H1 (cell line): ENCODE measurements around the gene FCMR. TPM values are rescaled to one million over a fixed set of nuclear protein-coding genes. Genes with fewer than 3 reads are reported as not detected.

Experiments
- CTCF ChIA-PET: fragments of 300-600 bp; sonication (Branson Sonifier 250); formaldehyde crosslinking; loops from one replicate; lab custom pipeline; 2021; ENCODE audit not compliant: partially characterized antibody; lab: Charles Lee
- POLR2A ChIA-PET: fragments of 300-600 bp; sonication (Branson Sonifier 250); formaldehyde crosslinking; loops from one replicate; lab custom pipeline; 2021; ENCODE audit warnings: inconsistent platforms; ENCODE audit not compliant: partially characterized antibody; lab: Charles Lee
- DNase-seq, 2 experiments: peaks; one replicate each; pipeline versions ENCODE4 v3.0.0 to v3.0.0-alpha.2; 2010 to 2022; ENCODE audit warnings: low spot score in 2 of 2, low read depth in 1 of 2, mixed read lengths in 1 of 2
- FAIRE-seq: peaks from 2 replicates; lab custom pipeline; 2011; peaks lifted over from hg19 to GRCh38; lab: Jason Lieb, UNC
- H2AFZ ChIP-seq: 2 replicates; pipeline ENCODE4 v1.8.1; 2012; ENCODE audit warnings: low read length, inconsistent platforms
- H2AK5ac ChIP-seq: 2 replicates; pipeline ENCODE4 v1.6.1; 2013; ENCODE audit warnings: low read depth, low read length
- H2BK120ac ChIP-seq: replicated peaks from 2 replicates; pipeline ENCODE3; 2013; ENCODE audit warnings: low read depth, low read length, inconsistent platforms
- H2BK12ac ChIP-seq: 2 replicates; pipeline ENCODE4 v1.6.1; 2013; ENCODE audit warnings: low read depth, low read length
- H2BK15ac ChIP-seq: 2 replicates; pipeline ENCODE4 v1.6.1; 2013; ENCODE audit warnings: low read length
- H2BK20ac ChIP-seq: 2 replicates; pipeline ENCODE4 v1.6.1; 2013; ENCODE audit warnings: low read length
- H2BK5ac ChIP-seq: 2 replicates; pipeline ENCODE4 v1.6.1; 2013; ENCODE audit warnings: low read depth, low read length
- H3K14ac ChIP-seq: 2 replicates; pipeline ENCODE4 v1.6.1; 2013; ENCODE audit warnings: inconsistent platforms; ENCODE audit not compliant: insufficient read length
- H3K18ac ChIP-seq: 2 replicates; pipeline ENCODE4 v1.6.1; 2013; ENCODE audit warnings: low read length; ENCODE audit errors: extremely low read depth
- H3K23ac ChIP-seq: 2 replicates; pipeline ENCODE4 v1.6.1; 2013; ENCODE audit warnings: inconsistent platforms; ENCODE audit not compliant: insufficient read length
- H3K23me2 ChIP-seq: 2 replicates; pipeline ENCODE4 v1.6.1; 2013; ENCODE audit warnings: low read depth, low read length
- H3K27ac ChIP-seq: 2 replicates; pipeline ENCODE4 v1.6.1; 2011; ENCODE audit warnings: low read depth, low read length, inconsistent platforms
- H3K27me3 ChIP-seq, 4 experiments: replicated peaks in 1 of 4; 1 replicate in 1 of 4; 2 replicates in 3 of 4; pipeline versions ENCODE4 v1.6.1 to v1.8.1; 2011 to 2013; ENCODE audit warnings: low read length in 3 of 4, mild to moderate bottlenecking in 3 of 4, inconsistent platforms in 2 of 4, mixed read lengths in 2 of 4, moderate library complexity in 1 of 4; ENCODE audit not compliant: control insufficient read depth in 3 of 4, insufficient read depth in 3 of 4; ENCODE audit errors: extremely low read depth in 1 of 4
- H3K36me3 ChIP-seq, 4 experiments: 2 replicates each; pipeline versions ENCODE4 v1.6.1 to v1.8.1; 2011 to 2013; ENCODE audit warnings: mild to moderate bottlenecking in 4 of 4, low read length in 3 of 4, moderate library complexity in 2 of 4, control low read depth in 1 of 4, inconsistent platforms in 1 of 4; ENCODE audit not compliant: insufficient read depth in 4 of 4, control insufficient read depth in 2 of 4
- H3K4ac ChIP-seq: replicated peaks from 2 replicates; pipeline ENCODE3; 2013; ENCODE audit warnings: low read length, low read depth, mixed read lengths, inconsistent platforms; ENCODE audit not compliant: insufficient read length
- H3K4me1 ChIP-seq, 4 experiments: replicated peaks in 1 of 4; 1 replicate in 1 of 4; 2 replicates in 3 of 4; pipeline versions ENCODE4 v1.6.1 to v1.8.1; 2011 to 2013; ENCODE audit warnings: low read length in 3 of 4, inconsistent platforms in 2 of 4, mixed read lengths in 1 of 4; ENCODE audit not compliant: insufficient read depth in 4 of 4, control insufficient read depth in 3 of 4
- H3K4me2 ChIP-seq, 2 experiments: 2 replicates each; pipeline versions ENCODE4 v1.6.1 to v1.8.1; 2011 to 2013; ENCODE audit warnings: low read depth in 2 of 2, low read length in 2 of 2, control low read depth in 1 of 2, inconsistent platforms in 1 of 2, mild to moderate bottlenecking in 1 of 2; ENCODE audit not compliant: insufficient read depth in 1 of 2
- H3K4me3 ChIP-seq, 4 experiments: fragments of 200-600, 300-600 bp in 1 of 4; sonication (generic), shearing (Covaris generic), sonication (Bioruptor Twin) in 1 of 4; 2 replicates each; pipeline versions ENCODE4 v1.5.1 to v1.8.1; 2011 to 2016; ENCODE audit warnings: low read length in 4 of 4, low read depth in 3 of 4, control low read depth in 2 of 4, inconsistent platforms in 2 of 4, mild to moderate bottlenecking in 2 of 4, mixed read lengths in 1 of 4, moderate library complexity in 1 of 4; ENCODE audit not compliant: insufficient read depth in 2 of 4; ENCODE audit errors: extremely low read depth in 1 of 4
- H3K56ac ChIP-seq: replicated peaks from 2 replicates; pipeline ENCODE3; 2013; ENCODE audit warnings: low read depth, mild to moderate bottlenecking, mixed read lengths, low read length, inconsistent platforms; ENCODE audit not compliant: insufficient read length
- H3K79me1 ChIP-seq: 2 replicates; pipeline ENCODE4 v1.6.1; 2013; ENCODE audit warnings: low read depth, low read length, control low read depth
- H3K79me2 ChIP-seq, 2 experiments: 2 replicates each; pipeline versions ENCODE4 v1.6.1 to v1.8.1; 2012 to 2013; ENCODE audit warnings: low read length in 2 of 2, mild to moderate bottlenecking in 2 of 2, inconsistent platforms in 1 of 2; ENCODE audit not compliant: insufficient read depth in 2 of 2, control insufficient read depth in 1 of 2
- H3K9ac ChIP-seq, 4 experiments: replicated peaks in 1 of 4; 1 replicate in 1 of 4; 2 replicates in 3 of 4; pipeline versions ENCODE4 v1.6.1 to v1.8.1; 2011 to 2013; ENCODE audit warnings: low read depth in 3 of 4, low read length in 3 of 4, control low read depth in 2 of 4, mild to moderate bottlenecking in 2 of 4, moderate library complexity in 2 of 4, inconsistent platforms in 1 of 4; ENCODE audit errors: extremely low read depth in 1 of 4
- H3K9me3 ChIP-seq, 2 experiments: 2 replicates each; pipeline versions ENCODE4 v1.6.1 to v1.8.1; 2012 to 2013; ENCODE audit warnings: mild to moderate bottlenecking in 2 of 2, moderate library complexity in 2 of 2, control low read depth in 1 of 2, inconsistent platforms in 1 of 2, low read depth in 1 of 2, low read length in 1 of 2, mixed read lengths in 1 of 2; ENCODE audit not compliant: insufficient read depth in 2 of 2
- H4K20me1 ChIP-seq, 2 experiments: replicated peaks in 1 of 2; 2 replicates each; pipeline versions ENCODE3 to v1.8.1; 2011 to 2013; ENCODE audit warnings: inconsistent platforms in 2 of 2, low read length in 2 of 2, mild to moderate bottlenecking in 1 of 2; ENCODE audit not compliant: insufficient read depth in 2 of 2, control insufficient read depth in 1 of 2
- H4K5ac ChIP-seq: 2 replicates; pipeline ENCODE4 v1.6.1; 2013; ENCODE audit warnings: low read length, low read depth, mixed read lengths, inconsistent platforms; ENCODE audit not compliant: insufficient read length
- H4K8ac ChIP-seq: 2 replicates; pipeline ENCODE4 v1.8.0; 2013; ENCODE audit warnings: mild to moderate bottlenecking, moderate library complexity, low read length, inconsistent platforms; ENCODE audit not compliant: insufficient read depth; ENCODE audit errors: extremely low read depth
- H4K91ac ChIP-seq: replicated peaks from 2 replicates; pipeline ENCODE3; 2013; ENCODE audit warnings: low read length, mixed read lengths, inconsistent platforms; ENCODE audit not compliant: insufficient read length
- ASH2L ChIP-seq: fragments of 200-600, 300-600 bp; sonication (generic); IDR thresholded peaks from one replicate; pipeline ENCODE4 v1.7.1; 2017; ENCODE audit warnings: low read length
- ATF2 ChIP-seq: IDR thresholded peaks from 2 replicates; pipeline ENCODE4 v1.6.1; 2012; ENCODE audit warnings: low read length, inconsistent platforms
- E2F6 ChIP-seq: IDR thresholded peaks from 2 replicates; pipeline ENCODE4 v1.6.1; 2012; ENCODE audit warnings: inconsistent platforms
- EZH2 ChIP-seq: fragments of 200-600 bp; sonication (generic); IDR thresholded peaks from 2 replicates; pipeline ENCODE4 v1.7.1; 2012; ENCODE audit warnings: low read depth, mild to moderate bottlenecking, moderate library complexity, low read length, inconsistent platforms; ENCODE audit not compliant: severe bottlenecking
- GTF2F1 ChIP-seq: IDR thresholded peaks from 2 replicates; pipeline ENCODE4 v1.6.1; 2012; ENCODE audit warnings: low read depth, low read length, improper control_type of control experiment, borderline replicate concordance
- KDM1A ChIP-seq: fragments of 200-600, 300-600 bp; sonication (generic); IDR thresholded peaks from 2 replicates; pipeline ENCODE4 v1.7.1; 2016; ENCODE audit warnings: mild to moderate bottlenecking, low read length, borderline replicate concordance
- NANOG ChIP-seq: IDR thresholded peaks from 2 replicates; pipeline ENCODE4 v1.6.1; 2011; ENCODE audit warnings: low read length, low read depth, mild to moderate bottlenecking, inconsistent platforms; ENCODE audit not compliant: insufficient read depth, poor library complexity, severe bottlenecking
- NRF1 ChIP-seq: IDR thresholded peaks from 2 replicates; pipeline ENCODE4 v1.6.1; 2011; ENCODE audit warnings: mild to moderate bottlenecking, low read depth, low read length, improper control_type of control experiment
- POLR2AphosphoS5 ChIP-seq: IDR thresholded peaks from 2 replicates; pipeline ENCODE4 v1.6.1; 2011; ENCODE audit warnings: low read depth, low read length
- WGBS, 2 experiments: shearing (Covaris generic) in 1 of 2; methylation state at CpG; one replicate each; pipeline versions ENCODE4 v1.1.6 to v1.1.7; 2013 to 2015; ENCODE audit warnings: low lambda C conversion rate in 2 of 2, mixed read lengths in 2 of 2, inconsistent platforms in 1 of 2, low coverage in 1 of 2, missing lambda C conversion rate in 1 of 2; ENCODE audit not compliant: insufficient replicate concordance in 2 of 2, insufficient coverage in 1 of 2, insufficient read length in 1 of 2; ENCODE audit errors: extremely low coverage in 1 of 2, missing lambda C conversion rate in 1 of 2; 5-methylcytosine and 5-hydroxymethylcytosine counted together
- polyA plus RNA-seq, 7 experiments: library from polyadenylated mRNA; depleted of rRNA in 3 of 7; stranded (reverse) in 5 of 7; unstranded in 2 of 7; fragments of >200 nt in 5 of 7; fragments of 200-250 nt in 2 of 7; gene quantifications; 1 replicate in 5 of 7; 2 replicates in 1 of 7; 4 replicates in 1 of 7; pipeline versions ENCODE4 v1.2.1 to v1.2.3, GENCODE V29; 2011 to 2013; ENCODE audit warnings: missing spikeins in 2 of 7, mixed read lengths in 2 of 7
- total RNA-seq: library from RNA; stranded (reverse); fragmentation: NEBNext Ultra II Directional; extraction: Animal tissue kit (Norgen Biotek cat#: 25700); gene quantifications from 2 replicates; pipeline ENCODE4 v1.2.1, GENCODE V29; 2021

FCMR gene
- total and polyA plus RNA-seq, 2 of the 8 experiments (the other 6 are each of a cell fraction or from before 2014, with no cell fraction given), result 0.53 TPM; not detected in 1

DNA sequence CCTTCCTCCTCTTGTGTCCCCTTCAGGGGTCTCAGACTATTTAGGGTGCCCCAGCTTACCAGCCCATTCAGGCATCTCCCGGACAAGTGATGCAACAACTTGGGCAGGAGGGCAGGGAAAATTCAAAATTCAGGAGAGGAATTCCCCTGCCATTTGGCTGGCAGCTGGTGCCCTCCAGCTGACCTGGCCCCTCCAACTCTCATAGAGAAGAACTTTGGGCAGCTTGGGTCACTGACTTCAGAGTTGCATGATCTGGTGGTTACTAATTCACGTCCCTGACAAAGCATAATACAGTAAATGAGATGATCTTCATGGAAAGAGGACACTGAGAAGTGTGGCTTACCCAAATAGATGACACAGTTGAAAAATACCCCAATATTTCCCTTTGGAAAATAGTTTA is 48.7 kb upstream of the FCMR start, which contains the start of gene FCAMR:
Gene FCAMR (minus strand): TSS at position 15 of the 400 bp plus-strand sequence. CDS start 335 bp downstream, outside the sequence.
- Histone ChIP-seq H3K79me1 (no peaks in the 10 kb centered on the region), H4K91ac (no peak within 1 kb of the TSS), H2AFZ (no peak within 1 kb of the TSS), H2BK12ac (no peak within 1 kb of the TSS), H3K23ac (no peak within 1 kb of the TSS), H4K5ac (no peak within 1 kb of the TSS), H3K4me2 (no peak within 1 kb of the TSS), H3K18ac (no peak within 1 kb of the TSS), H4K20me1 (no peaks in the 10 kb centered on the region), H3K79me2 (no peaks in the 10 kb centered on the region), H3K23me2 (no peaks in the 10 kb centered on the region), H3K4me1 (no peaks in the 10 kb centered on the region), H2AK5ac (no peak within 1 kb of the TSS), H3K36me3 (no peaks in the 10 kb centered on the region), H3K14ac (no peak within 1 kb of the TSS), H2BK120ac (no peak within 1 kb of the TSS), H3K9ac (no peak within 1 kb of the TSS), H3K9me3 (no peaks in the 10 kb centered on the region), H3K4ac (no peak within 1 kb of the TSS), H2BK20ac (no peak within 1 kb of the TSS), H2BK5ac (no peak within 1 kb of the TSS), H2BK15ac (no peak within 1 kb of the TSS), H4K8ac (no peak within 1 kb of the TSS), H3K27ac (no peak within 1 kb of the TSS), H3K4me3 (no peak within 1 kb of the TSS), H3K56ac (no peak within 1 kb of the TSS), H3K27me3 (no peaks in the 10 kb centered on the region)
- ChIA-PET POLR2A (no interaction called here), CTCF (interaction anchor here (0.7 to 6.3 kb wide), 11 partner anchors 9 to 246 kb away, joined by 3 to 81 read pairs (median 4); partner anchors contain the start of gene IL20)
- TF ChIP-seq E2F6, result no peak
- TF ChIP-seq NANOG, result no peak
- no peak for TF ChIP-seq EZH2
- TF ChIP-seq KDM1A, result no peak
- no peak for TF ChIP-seq ATF2
- TF ChIP-seq NRF1, result no peak
- TF ChIP-seq POLR2AphosphoS5, result no peak
- TF ChIP-seq ASH2L, result no peak
- no peak for TF ChIP-seq GTF2F1
- FAIRE-seq (no peak), DNase-seq (no peak)
- 95% methylated on average over 2 of the region's 2 CpGs; no CpG with 5 or more reads in 1 of the 2 experiments for WGBS, 2 experiments
